Measurements from ENCODE around the gene KIAA1755. TPM values are rescaled to one million over a fixed set of nuclear protein-coding genes. Genes with fewer than 3 reads are reported as not detected.

KIAA1755 gene
- total RNA-seq, 1 experiment from 2014 or later, result not detected

DNA sequence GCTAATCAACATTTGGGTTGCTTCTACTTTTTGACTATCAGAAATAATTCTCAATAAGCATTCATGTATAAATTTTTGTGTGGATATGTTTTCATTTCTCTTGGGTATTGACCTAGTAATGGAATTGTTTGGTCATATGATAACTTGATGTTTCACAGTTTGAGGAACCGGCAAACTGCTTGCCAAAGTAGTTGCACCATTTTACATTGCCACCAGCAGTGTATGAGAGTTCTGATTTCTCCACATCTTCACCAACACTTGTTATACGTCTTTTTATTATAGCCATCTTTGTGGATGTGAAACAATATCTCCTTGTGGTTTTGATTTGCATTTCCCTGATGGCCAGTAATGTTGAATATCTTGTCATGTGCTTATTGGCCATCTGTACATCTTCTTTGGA lies 52.9 kb downstream of the KIAA1755 start:
- no peaks in the 10 kb centered on the region for H4K20me1 ChIP-seq (ENCODE audit: insufficient read depth, low read depth, low read length)
- no peak overlapping the region for H3K27ac ChIP-seq (ENCODE audit: low read length)
- no peaks in the 10 kb centered on the region for H3K9me2 ChIP-seq (replicated peaks; ENCODE audit: insufficient read depth, low read length)
- peaks cover 3% of the 10 kb centered on the region; the same call in 1 of the 2 replicates for H3K9me3 ChIP-seq (ENCODE audit: low read length)
- no peak overlapping the region for H3K9ac ChIP-seq (ENCODE audit: low read length)
- H3K36me3 ChIP-seq (ENCODE audit: insufficient read depth, low read length), result no peaks in the 10 kb centered on the region
- no peaks in the 10 kb centered on the region for H3K27me3 ChIP-seq (ENCODE audit: low read length)
- DNase-seq, result no peak
- H3K4me3 ChIP-seq (ENCODE audit: low read length), result no peak overlapping the region
- peaks cover 27% of the 10 kb centered on the region for H3K4me1 ChIP-seq (ENCODE audit: low read length)
- no peaks in the 10 kb centered on the region for H3K79me2 ChIP-seq (ENCODE audit: low read length)
- H3K4me2 ChIP-seq (ENCODE audit: low read depth, low read length, poor library complexity, severe bottlenecking), result no peak overlapping the region
- H2AFZ ChIP-seq (ENCODE audit: low read length), result no peak overlapping the region

GRCh38 chr20:38205001-38205400 lies 55.5 kb downstream of the KIAA1755 start:
- no peaks in the 10 kb centered on the region for H3K9me2 ChIP-seq (replicated peaks; ENCODE audit: insufficient read depth, low read length)
- no peaks in the 10 kb centered on the region for H4K20me1 ChIP-seq (ENCODE audit: insufficient read depth, low read depth, low read length)
- H2AFZ ChIP-seq (ENCODE audit: low read length), result no peak overlapping the region
- H3K27ac ChIP-seq (ENCODE audit: low read length), result no peak overlapping the region
- no peak overlapping the region for H3K4me3 ChIP-seq (ENCODE audit: low read length)
- H3K9me3 ChIP-seq (ENCODE audit: low read length), result peaks cover 3% of the 10 kb centered on the region; the same call in 1 of the 2 replicates
- H3K79me2 ChIP-seq (ENCODE audit: low read length), result no peaks in the 10 kb centered on the region
- no peak overlapping the region for H3K4me2 ChIP-seq (ENCODE audit: low read depth, low read length, poor library complexity, severe bottlenecking)
- H3K4me1 ChIP-seq (ENCODE audit: low read length), result peaks cover 33% of the 10 kb centered on the region
- no peaks in the 10 kb centered on the region for H3K36me3 ChIP-seq (ENCODE audit: insufficient read depth, low read length)
- no peak overlapping the region for H3K9ac ChIP-seq (ENCODE audit: low read length)
- DNase-seq, result no peak
- H3K27me3 ChIP-seq (ENCODE audit: low read length), result no peaks in the 10 kb centered on the region

GRCh38 chr20:38203981-38204357 lies 56.6 kb downstream of the KIAA1755 start:
- Histone ChIP-seq H3K27me3 (ENCODE audit: low read length) (no peaks in the 10 kb centered on the region), H3K4me1 (ENCODE audit: low read length) (peaks cover 31% of the 10 kb centered on the region), H3K27ac (ENCODE audit: low read length) (no peak overlapping the region), H3K9ac (ENCODE audit: low read length) (no peak overlapping the region), H2AFZ (ENCODE audit: low read length) (no peak overlapping the region), H3K36me3 (ENCODE audit: insufficient read depth, low read length) (no peaks in the 10 kb centered on the region), H3K4me3 (ENCODE audit: low read length) (no peak overlapping the region), H3K9me2 (replicated peaks; ENCODE audit: insufficient read depth, low read length) (no peaks in the 10 kb centered on the region), H4K20me1 (ENCODE audit: insufficient read depth, low read depth, low read length) (no peaks in the 10 kb centered on the region), H3K79me2 (ENCODE audit: low read length) (no peaks in the 10 kb centered on the region), H3K9me3 (ENCODE audit: low read length) (peaks cover 3% of the 10 kb centered on the region; the same call in 1 of the 2 replicates), H3K4me2 (ENCODE audit: low read depth, low read length, poor library complexity, severe bottlenecking) (no peak overlapping the region)
- no peak for DNase-seq

DNA sequence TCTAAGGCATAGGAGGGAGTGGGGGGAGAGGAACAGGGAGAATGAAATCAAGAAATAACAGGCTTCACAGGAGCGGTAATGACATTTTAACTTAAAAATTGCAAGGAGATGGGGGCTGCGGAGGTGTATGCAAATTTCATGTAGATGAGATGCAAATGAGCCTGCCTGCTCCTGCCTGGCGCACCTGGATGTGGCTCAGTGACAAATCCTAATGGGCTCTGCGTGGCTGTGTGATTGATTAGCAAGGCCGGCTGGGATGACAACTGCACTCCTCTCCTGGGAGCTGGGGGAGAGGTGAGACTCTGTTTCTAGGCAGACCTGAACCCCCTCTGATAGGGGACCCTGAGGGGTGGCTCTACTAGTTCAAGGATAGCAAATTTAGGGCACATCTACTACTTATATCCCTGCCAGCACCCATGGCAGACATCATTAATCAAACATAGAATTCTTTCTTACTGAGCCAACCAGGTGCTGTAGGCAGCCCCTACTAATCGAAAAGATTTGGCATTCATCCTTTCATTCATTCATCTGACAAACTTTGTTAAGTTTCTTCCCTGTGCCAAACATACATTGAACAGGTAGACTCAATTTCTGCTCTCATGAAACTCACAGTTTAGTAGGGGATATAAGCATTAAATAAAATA lies 57.1 kb downstream of the KIAA1755 start:
- Histone ChIP-seq H3K9me3 (ENCODE audit: low read length) (peaks cover 3% of the 10 kb centered on the region; the same call in 1 of the 2 replicates), H3K27me3 (ENCODE audit: low read length) (no peaks in the 10 kb centered on the region), H3K79me2 (ENCODE audit: low read length) (no peaks in the 10 kb centered on the region), H3K4me2 (ENCODE audit: low read depth, low read length, poor library complexity, severe bottlenecking) (peak overlapping the region; percentile 53), H3K9ac (ENCODE audit: low read length) (no peak overlapping the region), H3K36me3 (ENCODE audit: insufficient read depth, low read length) (no peaks in the 10 kb centered on the region), H4K20me1 (ENCODE audit: insufficient read depth, low read depth, low read length) (no peaks in the 10 kb centered on the region), H2AFZ (ENCODE audit: low read length) (no peak overlapping the region), H3K27ac (ENCODE audit: low read length) (no peak overlapping the region), H3K4me1 (ENCODE audit: low read length) (peaks cover 29% of the 10 kb centered on the region), H3K4me3 (ENCODE audit: low read length) (peak overlapping the region; percentile 33; the same call in 1 of the 2 replicates), H3K9me2 (replicated peaks; ENCODE audit: insufficient read depth, low read length) (no peaks in the 10 kb centered on the region)
- DNase-seq, result peak; percentile 71

- H2AFZ ChIP-seq (ENCODE audit: low read length), result no peak overlapping the region
- H3K27ac ChIP-seq (ENCODE audit: low read length), result no peak overlapping the region
- no peak for DNase-seq
- no peaks in the 10 kb centered on the region for H3K36me3 ChIP-seq (ENCODE audit: insufficient read depth, low read length)
- no peaks in the 10 kb centered on the region for H3K27me3 ChIP-seq (ENCODE audit: low read length)
- H3K79me2 ChIP-seq (ENCODE audit: low read length), result no peaks in the 10 kb centered on the region
- no peaks in the 10 kb centered on the region for H4K20me1 ChIP-seq (ENCODE audit: insufficient read depth, low read depth, low read length)
- H3K4me2 ChIP-seq (ENCODE audit: low read depth, low read length, poor library complexity, severe bottlenecking), result peak overlapping the region; percentile 53
- H3K4me3 ChIP-seq (ENCODE audit: low read length), result peak overlapping the region; percentile 33; the same call in 1 of the 2 replicates
- H3K4me1 ChIP-seq (ENCODE audit: low read length), result peaks cover 32% of the 10 kb centered on the region
- peaks cover 3% of the 10 kb centered on the region; the same call in 1 of the 2 replicates for H3K9me3 ChIP-seq (ENCODE audit: low read length)
- H3K9me2 ChIP-seq (replicated peaks; ENCODE audit: insufficient read depth, low read length), result no peaks in the 10 kb centered on the region
- H3K9ac ChIP-seq (ENCODE audit: low read length), result no peak overlapping the region
Observed at GRCh38 chr20:38202982-38203293, 57.6 kb downstream of the KIAA1755 start.

DNA sequence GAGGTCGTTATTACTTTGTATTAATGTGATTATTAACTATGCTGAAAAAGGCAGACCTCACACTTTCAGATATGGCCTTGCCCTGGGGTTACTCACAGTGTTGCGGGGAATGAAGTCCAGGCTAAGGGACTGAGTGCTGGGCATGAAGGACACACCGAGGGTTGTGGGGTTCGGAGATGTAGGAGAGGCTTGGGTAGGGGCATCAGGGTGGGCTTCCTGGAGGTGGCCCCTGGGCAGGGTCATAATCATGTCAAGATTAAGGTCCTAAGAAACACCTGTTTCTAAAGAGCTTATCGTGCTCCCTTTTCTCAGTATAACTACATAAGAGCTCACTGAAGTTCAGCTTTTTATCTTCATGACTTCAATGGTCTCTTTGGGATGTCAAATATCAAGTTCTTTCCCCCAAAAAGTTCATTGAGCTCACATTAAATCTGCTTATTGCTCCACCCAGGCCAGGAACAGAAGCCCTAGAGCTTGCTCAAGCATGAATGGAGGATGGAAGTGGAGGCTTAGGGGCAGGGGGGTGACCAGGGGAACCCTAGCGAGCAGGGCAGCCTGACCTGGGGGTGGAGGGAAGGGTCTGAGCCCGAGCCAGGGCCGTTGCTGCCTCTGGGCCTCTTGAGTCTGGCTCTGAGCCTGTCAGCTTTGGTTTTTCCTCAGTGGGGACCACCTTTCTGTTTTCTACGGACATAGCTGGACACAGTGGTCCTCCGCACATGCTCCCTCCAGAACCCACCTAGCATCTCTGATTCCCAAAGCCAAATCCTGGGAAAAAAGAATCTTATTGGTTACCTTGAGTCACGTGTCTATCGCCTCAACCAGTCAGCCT lies 58.2 kb downstream of the KIAA1755 start:
- Histone ChIP-seq H3K9me3 (ENCODE audit: low read length) (no peaks in the 10 kb centered on the region; the same call in 1 of the 2 replicates), H3K4me3 (ENCODE audit: low read length) (peak overlapping the region; percentile 33; the same call in 1 of the 2 replicates), H4K20me1 (ENCODE audit: insufficient read depth, low read depth, low read length) (no peaks in the 10 kb centered on the region), H3K9ac (ENCODE audit: low read length) (no peak overlapping the region), H3K27me3 (ENCODE audit: low read length) (no peaks in the 10 kb centered on the region), H3K9me2 (replicated peaks; ENCODE audit: insufficient read depth, low read length) (no peaks in the 10 kb centered on the region), H3K4me1 (ENCODE audit: low read length) (peaks cover 37% of the 10 kb centered on the region), H3K79me2 (ENCODE audit: low read length) (no peaks in the 10 kb centered on the region), H3K27ac (ENCODE audit: low read length) (no peak overlapping the region), H3K36me3 (ENCODE audit: insufficient read depth, low read length) (no peaks in the 10 kb centered on the region), H2AFZ (ENCODE audit: low read length) (no peak overlapping the region), H3K4me2 (ENCODE audit: low read depth, low read length, poor library complexity, severe bottlenecking) (peak overlapping the region; percentile 53)
- DNase-seq, result no peak

GRCh38 chr20:38201356-38201755 lies 59.2 kb downstream of the KIAA1755 start:
- H3K79me2 ChIP-seq (ENCODE audit: low read length), result no peaks in the 10 kb centered on the region
- H3K4me1 ChIP-seq (ENCODE audit: low read length), result peaks cover 48% of the 10 kb centered on the region
- no peaks in the 10 kb centered on the region for H4K20me1 ChIP-seq (ENCODE audit: insufficient read depth, low read depth, low read length)
- no peak overlapping the region for H3K9ac ChIP-seq (ENCODE audit: low read length)
- H3K27me3 ChIP-seq (ENCODE audit: low read length), result no peaks in the 10 kb centered on the region
- H2AFZ ChIP-seq (ENCODE audit: low read length), result no peak overlapping the region
- no peak overlapping the region for H3K27ac ChIP-seq (ENCODE audit: low read length)
- no peaks in the 10 kb centered on the region for H3K36me3 ChIP-seq (ENCODE audit: insufficient read depth, low read length)
- H3K4me2 ChIP-seq (ENCODE audit: low read depth, low read length, poor library complexity, severe bottlenecking), result no peak overlapping the region
- no peak overlapping the region for H3K4me3 ChIP-seq (ENCODE audit: low read length)
- no peaks in the 10 kb centered on the region for H3K9me2 ChIP-seq (replicated peaks; ENCODE audit: insufficient read depth, low read length)
- no peaks in the 10 kb centered on the region for H3K9me3 ChIP-seq (ENCODE audit: low read length)
- DNase-seq, result no peak

- Histone ChIP-seq H3K79me2 (ENCODE audit: low read length) (no peaks in the 10 kb centered on the region), H2AFZ (ENCODE audit: low read length) (no peak overlapping the region)
- no peak for DNase-seq
Observed at GRCh38 chr20:38200646-38201045, 59.9 kb downstream of the KIAA1755 start.

More at GRCh38 chr20:38200646-38201045, 59.9 kb downstream of the KIAA1755 start:
- H3K4me2 ChIP-seq (ENCODE audit: low read depth, low read length, poor library complexity, severe bottlenecking), result no peak overlapping the region
- H3K36me3 ChIP-seq (ENCODE audit: insufficient read depth, low read length), result no peaks in the 10 kb centered on the region
- H3K27me3 ChIP-seq (ENCODE audit: low read length), result no peaks in the 10 kb centered on the region
- H3K4me1 ChIP-seq (ENCODE audit: low read length), result peaks cover 55% of the 10 kb centered on the region
- H3K9ac ChIP-seq (ENCODE audit: low read length), result no peak overlapping the region
- no peak overlapping the region for H3K4me3 ChIP-seq (ENCODE audit: low read length)
- H3K9me3 ChIP-seq (ENCODE audit: low read length), result no peaks in the 10 kb centered on the region
- no peaks in the 10 kb centered on the region for H3K9me2 ChIP-seq (replicated peaks; ENCODE audit: insufficient read depth, low read length)
- no peaks in the 10 kb centered on the region for H4K20me1 ChIP-seq (ENCODE audit: insufficient read depth, low read depth, low read length)
- H3K27ac ChIP-seq (ENCODE audit: low read length), result no peak overlapping the region
